Neural progenitor cell (in vitro differentiated cells): ENCODE measurements around the gene LMF1.

ENCODE experiments used
- CTCF ChIP-seq: fragments of 200-600 bp; sonication (generic); IDR thresholded peaks from 2 replicates; pipeline ENCODE4 v1.5.1; 2017; ENCODE audit warnings: antibody characterized with exemption, mild to moderate bottlenecking
- EZH2 ChIP-seq: fragments of 200-600 bp; sonication (generic); IDR thresholded peaks from 2 replicates; pipeline ENCODE4 v1.6.1; 2017; ENCODE audit warnings: antibody characterized with exemption, mild to moderate bottlenecking, moderate library complexity
- EZH2phosphoT487 ChIP-seq: fragments of 200-600 bp; sonication (generic); IDR thresholded peaks from 2 replicates; pipeline ENCODE4 v1.6.1; 2017; ENCODE audit warnings: antibody characterized with exemption

- TF ChIP-seq CTCF (no peak), EZH2phosphoT487 (no peak), EZH2 (no peak)
Observed at GRCh38 chr16:892006-892405, 78.8 kb downstream of the LMF1 start.
